H9 (cell line): ENCODE data around the gene HAL. TPM values are rescaled to one million over a fixed set of nuclear protein-coding genes. Genes with fewer than 3 reads are reported as not detected.

ENCODE experiments used
- DNase-seq: peaks from one replicate; pipeline ENCODE4 v3.0.0-alpha.2; 2017
- H2AFZ ChIP-seq: one replicate; pipeline ENCODE4 v1.6.1; 2013; ENCODE audit warnings: mild to moderate bottlenecking, low read length, control low read depth, moderate library complexity
- H2AK5ac ChIP-seq: 2 replicates; pipeline ENCODE4 v1.6.1; 2013; ENCODE audit warnings: low read length, control low read depth, mixed read lengths; ENCODE audit not compliant: insufficient read length
- H2BK120ac ChIP-seq: one replicate; pipeline ENCODE4 v1.6.1; 2013; ENCODE audit warnings: low read depth, mild to moderate bottlenecking, low read length, control low read depth, inconsistent platforms; ENCODE audit not compliant: poor library complexity, severe bottlenecking
- H2BK12ac ChIP-seq: 2 replicates; pipeline ENCODE4 v1.6.1; 2013; ENCODE audit warnings: low read length, control low read depth, mixed read lengths, low read depth; ENCODE audit not compliant: insufficient read length
- H2BK15ac ChIP-seq: 2 replicates; pipeline ENCODE4 v1.6.1; 2013; ENCODE audit warnings: low read depth, low read length, control low read depth
- H2BK20ac ChIP-seq: one replicate; pipeline ENCODE4 v1.6.1; 2013; ENCODE audit warnings: low read depth, mild to moderate bottlenecking, low read length, control low read depth, inconsistent platforms; ENCODE audit not compliant: poor library complexity, severe bottlenecking
- H2BK5ac ChIP-seq: 2 replicates; pipeline ENCODE4 v1.6.1; 2013; ENCODE audit warnings: low read length, control low read depth, mixed read lengths; ENCODE audit not compliant: insufficient read length
- H3K14ac ChIP-seq: 2 replicates; pipeline ENCODE4 v1.6.1; 2013; ENCODE audit warnings: low read length, control low read depth; ENCODE audit not compliant: insufficient read depth
- H3K18ac ChIP-seq: 2 replicates; pipeline ENCODE4 v1.6.1; 2013; ENCODE audit warnings: low read depth, mild to moderate bottlenecking, mixed read lengths, low read length, control low read depth; ENCODE audit not compliant: insufficient read length
- H3K23ac ChIP-seq: 2 replicates; pipeline ENCODE4 v1.6.1; 2013; ENCODE audit warnings: low read length, control low read depth, mixed read lengths, low read depth; ENCODE audit not compliant: insufficient read length
- H3K23me2 ChIP-seq: 2 replicates; pipeline ENCODE4 v1.6.1; 2013; ENCODE audit warnings: low read depth, mild to moderate bottlenecking, mixed read lengths, low read length, control low read depth; ENCODE audit not compliant: insufficient read length, poor library complexity, severe bottlenecking
- H3K27ac ChIP-seq: 2 replicates; pipeline ENCODE4 v1.5.1; 2013; ENCODE audit warnings: low read length, control low read depth, mixed read lengths, low read depth; ENCODE audit not compliant: insufficient read length
- H3K27me3 ChIP-seq: 2 replicates; pipeline ENCODE4 v1.6.1; 2013; ENCODE audit warnings: low read length, control low read depth, inconsistent platforms; ENCODE audit not compliant: insufficient read depth
- H3K4ac ChIP-seq: 2 replicates; pipeline ENCODE4 v1.6.1; 2013; ENCODE audit warnings: low read depth, mild to moderate bottlenecking, control low read depth, inconsistent platforms, low read length, moderate library complexity
- H3K4me1 ChIP-seq: 2 replicates; pipeline ENCODE4 v1.6.1; 2013; ENCODE audit warnings: low read length, control low read depth, inconsistent platforms; ENCODE audit not compliant: insufficient read depth
- H3K4me2 ChIP-seq: 2 replicates; pipeline ENCODE4 v1.6.1; 2013; ENCODE audit warnings: low read length, control low read depth, mixed read lengths; ENCODE audit not compliant: insufficient read length, insufficient read depth
- H3K56ac ChIP-seq: 2 replicates; pipeline ENCODE4 v1.6.1; 2013; ENCODE audit warnings: low read depth, mild to moderate bottlenecking, mixed read lengths, low read length, control low read depth; ENCODE audit not compliant: insufficient read length
- H3K79me1 ChIP-seq: 2 replicates; pipeline ENCODE4 v1.6.1; 2013; ENCODE audit warnings: low read depth, mild to moderate bottlenecking, moderate library complexity, low read length, control low read depth, inconsistent platforms; ENCODE audit not compliant: insufficient read depth, poor library complexity, severe bottlenecking
- H3K79me2 ChIP-seq: 2 replicates; pipeline ENCODE4 v1.6.1; 2013; ENCODE audit warnings: low read length, control low read depth, inconsistent platforms; ENCODE audit not compliant: insufficient read depth
- H3K9ac ChIP-seq: 2 replicates; pipeline ENCODE4 v1.6.1; 2013; ENCODE audit warnings: low read length, control low read depth, mixed read lengths; ENCODE audit not compliant: insufficient read length; ENCODE audit errors: extremely low read depth
- H3K9me3 ChIP-seq: one replicate; pipeline ENCODE4 v1.6.1; 2013; ENCODE audit warnings: low read depth, low read length, inconsistent platforms; ENCODE audit not compliant: control insufficient read depth
- H3T11ph ChIP-seq: one replicate; pipeline ENCODE4 v1.6.1; 2013; ENCODE audit warnings: mild to moderate bottlenecking, low read length, control low read depth, inconsistent platforms
- H4K20me1 ChIP-seq: one replicate; pipeline ENCODE4 v1.6.1; 2013; ENCODE audit not compliant: control insufficient read depth, insufficient read length, insufficient read depth
- H4K5ac ChIP-seq: 2 replicates; pipeline ENCODE4 v1.6.1; 2013; ENCODE audit warnings: low read depth, mild to moderate bottlenecking, mixed read lengths, low read length, control low read depth; ENCODE audit not compliant: insufficient read length
- H4K8ac ChIP-seq: replicated peaks from 2 replicates; pipeline ENCODE4 v1.6.1; 2013; ENCODE audit warnings: low read length, control low read depth, mixed read lengths, low read depth; ENCODE audit not compliant: insufficient read length
- H4K91ac ChIP-seq: 2 replicates; pipeline ENCODE4 v1.6.1; 2013; ENCODE audit warnings: low read depth, mild to moderate bottlenecking, moderate library complexity, mixed read lengths, low read length, control low read depth; ENCODE audit not compliant: insufficient read length
- H3K27ac Mint-ChIP-seq, 3 experiments: 2 replicates in 2 of 3; 3 replicates in 1 of 3; pipeline ENCODE4 v1.8.0; 2020 to 2021; ENCODE audit warnings: mixed read lengths in 3 of 3, mild to moderate bottlenecking in 1 of 3, moderate library complexity in 1 of 3
- H3K27me3 Mint-ChIP-seq: 2 replicates; pipeline ENCODE4 v1.8.0; 2021; ENCODE audit warnings: low read depth, mild to moderate bottlenecking, moderate library complexity, mixed read lengths
- H3K36me3 Mint-ChIP-seq, 3 experiments: 2 replicates in 2 of 3; 3 replicates in 1 of 3; pipeline ENCODE4 v1.8.0; 2020 to 2021; ENCODE audit warnings: low read depth in 3 of 3, mixed read lengths in 3 of 3; ENCODE audit not compliant: insufficient read depth in 1 of 3
- H3K4me1 Mint-ChIP-seq, 2 experiments: 2 replicates each; pipeline ENCODE4 v1.8.0; 2020; ENCODE audit warnings: mixed read lengths in 2 of 2
- H3K4me3 Mint-ChIP-seq, 2 experiments: 2 replicates in 1 of 2; 3 replicates in 1 of 2; pipeline ENCODE4 v1.8.0; 2020 to 2021; ENCODE audit warnings: mild to moderate bottlenecking in 2 of 2, mixed read lengths in 2 of 2, moderate library complexity in 1 of 2
- H3K9me3 Mint-ChIP-seq, 2 experiments: 2 replicates in 1 of 2; 3 replicates in 1 of 2; pipeline ENCODE4 v1.8.0; 2020; ENCODE audit warnings: mild to moderate bottlenecking in 2 of 2, mixed read lengths in 2 of 2, moderate library complexity in 1 of 2
- CTCF ChIP-seq: fragments of 200-600 bp; sonication (generic); conservative IDR thresholded peaks from 3 replicates; pipeline ENCODE4 v1.8.0; 2021; ENCODE audit warnings: antibody characterized with exemption, mild to moderate bottlenecking
- WGBS: extraction: QIAGEN DNeasy Blood & Tissue Kit; methylation state at CpG from one replicate; pipeline ENCODE4 v1.1.7; 2013; ENCODE audit warnings: missing lambda C conversion rate, low lambda C conversion rate, mixed read lengths; ENCODE audit not compliant: insufficient read length; ENCODE audit errors: extremely low coverage; 5-methylcytosine and 5-hydroxymethylcytosine counted together
- total RNA-seq: library from RNA; stranded (reverse); gene quantifications from 2 replicates; pipeline ENCODE4 v1.2.1, GENCODE V29; 2021

HAL gene
- total RNA-seq, 1 experiment from 2014 or later: 0.35 TPM

GRCh38 chr12:96044017-96044942 lies 48.1 kb upstream of the HAL start:
- Histone ChIP-seq H2BK120ac (no peak overlapping the region), H3K18ac (no peak overlapping the region), H2BK20ac (no peak overlapping the region), H3K79me2 (no peaks in the 10 kb centered on the region), H2BK12ac (no peak overlapping the region), H3K4me2 (no peak overlapping the region), H3K23me2 (no peaks in the 10 kb centered on the region), H3K4me1 (no peaks in the 10 kb centered on the region), H4K8ac (no peak overlapping the region), H3K4ac (no peak overlapping the region), H2AFZ (no peak overlapping the region), H3K9ac (no peak overlapping the region), H4K20me1 (no peaks in the 10 kb centered on the region), H3K23ac (no peak overlapping the region), H4K91ac (no peak overlapping the region), H3T11ph (no peak overlapping the region), H3K79me1 (no peaks in the 10 kb centered on the region), H3K27me3 (no peaks in the 10 kb centered on the region), H2BK5ac (no peak overlapping the region), H2AK5ac (no peak overlapping the region), H4K5ac (no peak overlapping the region), H3K56ac (no peak overlapping the region), H3K14ac (no peak overlapping the region), H2BK15ac (no peak overlapping the region; the same call in 1 of the 2 replicates), H3K27ac (no peak overlapping the region), H3K9me3 (no peaks in the 10 kb centered on the region)
- no peaks in the 10 kb centered on the region for H3K27me3 Mint-ChIP-seq
- no peaks in the 10 kb centered on the region for H3K9me3 Mint-ChIP-seq
- no peak overlapping the region for H3K4me3 Mint-ChIP-seq
- no CpG with 5 or more reads among the region's 10 CpGs for WGBS
- TF ChIP-seq CTCF: no peak
- H3K27ac Mint-ChIP-seq: no peak overlapping the region; a peak in 1 of 7 replicates
- no peak for DNase-seq
- H3K4me1 Mint-ChIP-seq: no peaks in the 10 kb centered on the region
- H3K36me3 Mint-ChIP-seq: no peaks in the 10 kb centered on the region
